ENCODE results near the gene PRPSAP2.

The PRPSAP2 gene

GRCh38 chr17:18970582-18971480 is 112.9 kb downstream of the PRPSAP2 start:
- no peak overlapping the region for H3K4me3 ChIP-seq
- H3K36me3 ChIP-seq (ENCODE audit: insufficient read depth, low read length): no peaks in the 10 kb centered on the region
- no peak overlapping the region for H3K27ac ChIP-seq

GRCh38 chr17:18971801-18972200 is 113.9 kb downstream of the PRPSAP2 start:
- no peaks in the 10 kb centered on the region for H3K36me3 ChIP-seq (ENCODE audit: insufficient read depth, low read length)
- DNase-seq (ENCODE audit: low read depth, low spot score): no peak

More at GRCh38 chr17:18970582-18971480, 112.9 kb downstream of the PRPSAP2 start:
- no peak for DNase-seq (ENCODE audit: low read depth, low spot score)
- Histone ChIP-seq H3K9ac (ENCODE audit: insufficient read length) (no peak overlapping the region), H3K9me3 (ENCODE audit: low read depth, low read length) (no peaks in the 10 kb centered on the region)
- TF ChIP-seq FOXP2 (optimal IDR thresholded peaks at IDR 0.05; ENCODE audit: control extremely low read depth, extremely low read length, insufficient read depth): no peak
- no peak for TF ChIP-seq EZH2 (IDR thresholded peaks at IDR 0.05)

GRCh38 chr17:18974407-18975149 is 116.6 kb downstream of the PRPSAP2 start:
- no peaks in the 10 kb centered on the region for H3K9me3 ChIP-seq (ENCODE audit: low read depth, low read length)
- H3K27ac ChIP-seq: no peak overlapping the region
- H3K4me3 ChIP-seq: no peak overlapping the region
- TF ChIP-seq EZH2 (IDR thresholded peaks at IDR 0.05) (no peak), FOXP2 (optimal IDR thresholded peaks at IDR 0.05; ENCODE audit: control extremely low read depth, extremely low read length, insufficient read depth) (no peak), POLR2AphosphoS5 (IDR thresholded peaks at IDR 0.05; ENCODE audit: borderline replicate concordance, low read depth, low read length) (no peak)
- no peaks in the 10 kb centered on the region for H3K36me3 ChIP-seq (ENCODE audit: insufficient read depth, low read length)
- no peak overlapping the region for H3K9ac ChIP-seq (ENCODE audit: insufficient read length)
- DNase-seq (ENCODE audit: low read depth, low spot score): no peak

More at GRCh38 chr17:18971801-18972200, 113.9 kb downstream of the PRPSAP2 start:
- Histone ChIP-seq H3K9me3 (ENCODE audit: low read depth, low read length) (no peaks in the 10 kb centered on the region), H3K27ac (no peak overlapping the region), H3K9ac (ENCODE audit: insufficient read length) (no peak overlapping the region), H3K4me3 (no peak overlapping the region)
- TF ChIP-seq FOXP2 (optimal IDR thresholded peaks at IDR 0.05; ENCODE audit: control extremely low read depth, extremely low read length, insufficient read depth): no peak
- TF ChIP-seq EZH2 (IDR thresholded peaks at IDR 0.05): no peak
- TF ChIP-seq POLR2AphosphoS5 (IDR thresholded peaks at IDR 0.05; ENCODE audit: borderline replicate concordance, low read depth, low read length): no peak

- Histone ChIP-seq H3K4me3 (no peak overlapping the region), H3K36me3 (ENCODE audit: insufficient read depth, low read length) (no peaks in the 10 kb centered on the region), H3K9ac (ENCODE audit: insufficient read length) (no peak overlapping the region), H3K27ac (no peak overlapping the region), H3K9me3 (ENCODE audit: low read depth, low read length) (no peaks in the 10 kb centered on the region)
- DNase-seq (ENCODE audit: low read depth, low spot score): no peak
- TF ChIP-seq POLR2AphosphoS5 (IDR thresholded peaks at IDR 0.05; ENCODE audit: borderline replicate concordance, low read depth, low read length) (no peak), FOXP2 (optimal IDR thresholded peaks at IDR 0.05; ENCODE audit: control extremely low read depth, extremely low read length, insufficient read depth) (no peak), EZH2 (IDR thresholded peaks at IDR 0.05) (no peak)
Measured at GRCh38 chr17:18975597-18975996, 117.7 kb downstream of the PRPSAP2 start.

- TF ChIP-seq POLR2AphosphoS5 (IDR thresholded peaks at IDR 0.05; ENCODE audit: borderline replicate concordance, low read depth, low read length) (no peak), EZH2 (IDR thresholded peaks at IDR 0.05) (no peak), FOXP2 (optimal IDR thresholded peaks at IDR 0.05; ENCODE audit: control extremely low read depth, extremely low read length, insufficient read depth) (no peak)
- H3K36me3 ChIP-seq (ENCODE audit: insufficient read depth, low read length): no peaks in the 10 kb centered on the region
- DNase-seq (ENCODE audit: low read depth, low spot score): no peak
- no peak overlapping the region for H3K4me3 ChIP-seq
- no peaks in the 10 kb centered on the region for H3K9me3 ChIP-seq (ENCODE audit: low read depth, low read length)
- H3K9ac ChIP-seq (ENCODE audit: insufficient read length): no peak overlapping the region
- H3K27ac ChIP-seq: no peak overlapping the region
Measured at GRCh38 chr17:18976201-18976600, 118.3 kb downstream of the PRPSAP2 start.

- DNase-seq (ENCODE audit: low read depth, low spot score): no peak
- Histone ChIP-seq H3K27ac (no peak overlapping the region), H3K9ac (ENCODE audit: insufficient read length) (no peak overlapping the region), H3K4me3 (no peak overlapping the region), H3K9me3 (ENCODE audit: low read depth, low read length) (no peaks in the 10 kb centered on the region), H3K36me3 (ENCODE audit: insufficient read depth, low read length) (no peaks in the 10 kb centered on the region)
- TF ChIP-seq POLR2AphosphoS5 (IDR thresholded peaks at IDR 0.05; ENCODE audit: borderline replicate concordance, low read depth, low read length) (no peak), FOXP2 (optimal IDR thresholded peaks at IDR 0.05; ENCODE audit: control extremely low read depth, extremely low read length, insufficient read depth) (no peak), EZH2 (IDR thresholded peaks at IDR 0.05) (no peak)
Measured at GRCh38 chr17:18977021-18977420, 119.1 kb downstream of the PRPSAP2 start.

GRCh38 chr17:18977646-18978045 is 119.7 kb downstream of the PRPSAP2 start:
- DNase-seq (ENCODE audit: low read depth, low spot score): no peak
- no peak overlapping the region for H3K4me3 ChIP-seq
- no peak overlapping the region for H3K27ac ChIP-seq
- no peaks in the 10 kb centered on the region for H3K36me3 ChIP-seq (ENCODE audit: insufficient read depth, low read length)
- no peak overlapping the region for H3K9ac ChIP-seq (ENCODE audit: insufficient read length)
- TF ChIP-seq EZH2 (IDR thresholded peaks at IDR 0.05) (no peak), POLR2AphosphoS5 (IDR thresholded peaks at IDR 0.05; ENCODE audit: borderline replicate concordance, low read depth, low read length) (no peak), FOXP2 (optimal IDR thresholded peaks at IDR 0.05; ENCODE audit: control extremely low read depth, extremely low read length, insufficient read depth) (no peak)
- no peaks in the 10 kb centered on the region for H3K9me3 ChIP-seq (ENCODE audit: low read depth, low read length)

- Histone ChIP-seq H3K4me3 (no peak overlapping the region), H3K27ac (no peak overlapping the region), H3K9ac (ENCODE audit: insufficient read length) (no peak overlapping the region), H3K9me3 (ENCODE audit: low read depth, low read length) (no peaks in the 10 kb centered on the region), H3K36me3 (ENCODE audit: insufficient read depth, low read length) (no peaks in the 10 kb centered on the region)
- TF ChIP-seq FOXP2 (optimal IDR thresholded peaks at IDR 0.05; ENCODE audit: control extremely low read depth, extremely low read length, insufficient read depth): no peak
- no peak for TF ChIP-seq POLR2AphosphoS5 (IDR thresholded peaks at IDR 0.05; ENCODE audit: borderline replicate concordance, low read depth, low read length)
- TF ChIP-seq EZH2 (IDR thresholded peaks at IDR 0.05): no peak
- no peak for DNase-seq (ENCODE audit: low read depth, low spot score)
Measured at GRCh38 chr17:18978050-18978449, 120.1 kb downstream of the PRPSAP2 start.

Measured in SK-N-MC (cell line).